Mucosa of descending colon (tissue), 3 donors: ENCODE measurements around the gene PCDHB11. TPM values are rescaled to one million over a fixed set of nuclear protein-coding genes. Genes with fewer than 3 reads are reported as not detected.
A peak's percentile ranks its signal among the peaks of the same experiment; 100 is the strongest.
"Not testable (repeated sequence)": the region's sequence is repeated elsewhere in the genome, so short reads cannot be mapped to it uniquely, and the experiment has no call there.

Source experiments
- ATAC-seq: fragments of 200-7000 bp; cut with Tn5 transposase; one replicate; pipeline ENCODE4 v1.9.1; 2020; ENCODE audit warnings: mild to moderate bottlenecking, moderate library complexity
- DNase-seq, 3 donors: peaks; one replicate each; pipeline ENCODE4 v3.0.0-alpha.2; 2020
- H3K36me3 ChIP-seq: fragments of 200-600 bp; one replicate; pipeline ENCODE4 v1.8.0; 2021; ENCODE audit warnings: low read depth, mild to moderate bottlenecking
- H3K4me1 ChIP-seq: fragments of 200-600 bp; one replicate; pipeline ENCODE4 v1.8.0; 2021; ENCODE audit warnings: low read depth, mild to moderate bottlenecking
- H3K4me3 ChIP-seq: fragments of 200-600 bp; one replicate; pipeline ENCODE4 v1.8.0; 2021; ENCODE audit warnings: mild to moderate bottlenecking
- H3K9me3 ChIP-seq: fragments of 200-600 bp; one replicate; pipeline ENCODE4 v1.8.0; 2021; ENCODE audit warnings: mild to moderate bottlenecking
- intact Hi-C, 2 donors: fragments of 100-400 bp; cut with DNase I in 1 of 2; cut with micrococcal nuclease in 1 of 2; formaldehyde crosslinking; loops; one replicate each; pipeline versions ENCODE4 v1.11.0 to v1.11.1; 2022; cut with DNase I, micrococcal nuclease
- total RNA-seq, 3 donors: library from RNA; stranded (reverse); fragmentation: NEBNext Ultra II Directional in 2 of 3; extraction: Animal tissue kit (Norgen Biotek cat#: 25700) in 2 of 3; gene quantifications; one replicate each; pipeline versions ENCODE4 v1.2.1 to v1.2.4, GENCODE V29; 2021 to 2023
- TF ChIP-seq, protein P1 (sequence below): fragments of 200-600 bp; IDR thresholded peaks from one replicate; pipeline ENCODE4 v1.8.0; 2022; ENCODE audit warnings: antibody characterized with exemption, mild to moderate bottlenecking
- donor health status: DM: no; HTN: no; CAD: no; lungs with moderate emphysema.
- donor health status: DM: no; HTN: no; CAD: no.
- donor health status: DM: no; HTN: yes; CAD: no.

PCDHB11 gene
- total RNA-seq, 3 donors from 2014 or later = 0.55 to 5.8 (median 1.3) TPM

DNA sequence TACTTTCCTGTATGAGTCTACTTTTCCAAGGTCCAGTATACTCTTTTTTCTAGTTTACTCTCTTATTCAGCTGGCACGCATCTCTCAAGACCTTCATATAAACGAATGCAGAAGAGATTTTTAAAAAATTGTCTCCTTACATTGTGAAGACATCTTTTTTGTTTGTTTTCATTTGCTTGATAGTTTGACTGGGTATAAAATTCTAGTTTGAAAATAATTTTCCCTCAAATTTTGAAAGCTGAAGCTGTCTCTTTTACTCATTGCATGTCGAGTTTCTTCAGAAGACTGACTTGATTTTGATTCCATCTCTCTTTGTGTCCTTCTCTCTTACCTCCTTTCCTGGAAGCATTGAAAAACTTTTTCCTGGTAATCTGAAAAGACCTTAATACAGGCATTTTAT, 3.1 kb upstream of the PCDHB11 start:
- ATAC-seq = no peak
- Histone ChIP-seq H3K9me3 (peaks cover 53% of the 10 kb centered on the region), H3K4me3 (no peak overlapping the region), H3K4me1 (no peaks in the 10 kb centered on the region), H3K36me3 (no peaks in the 10 kb centered on the region)
- no peak for DNase-seq
- intact Hi-C loops = no loop called here
- TF ChIP-seq, protein P1, sequence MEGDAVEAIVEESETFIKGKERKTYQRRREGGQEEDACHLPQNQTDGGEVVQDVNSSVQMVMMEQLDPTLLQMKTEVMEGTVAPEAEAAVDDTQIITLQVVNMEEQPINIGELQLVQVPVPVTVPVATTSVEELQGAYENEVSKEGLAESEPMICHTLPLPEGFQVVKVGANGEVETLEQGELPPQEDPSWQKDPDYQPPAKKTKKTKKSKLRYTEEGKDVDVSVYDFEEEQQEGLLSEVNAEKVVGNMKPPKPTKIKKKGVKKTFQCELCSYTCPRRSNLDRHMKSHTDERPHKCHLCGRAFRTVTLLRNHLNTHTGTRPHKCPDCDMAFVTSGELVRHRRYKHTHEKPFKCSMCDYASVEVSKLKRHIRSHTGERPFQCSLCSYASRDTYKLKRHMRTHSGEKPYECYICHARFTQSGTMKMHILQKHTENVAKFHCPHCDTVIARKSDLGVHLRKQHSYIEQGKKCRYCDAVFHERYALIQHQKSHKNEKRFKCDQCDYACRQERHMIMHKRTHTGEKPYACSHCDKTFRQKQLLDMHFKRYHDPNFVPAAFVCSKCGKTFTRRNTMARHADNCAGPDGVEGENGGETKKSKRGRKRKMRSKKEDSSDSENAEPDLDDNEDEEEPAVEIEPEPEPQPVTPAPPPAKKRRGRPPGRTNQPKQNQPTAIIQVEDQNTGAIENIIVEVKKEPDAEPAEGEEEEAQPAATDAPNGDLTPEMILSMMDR = no peak

DNA sequence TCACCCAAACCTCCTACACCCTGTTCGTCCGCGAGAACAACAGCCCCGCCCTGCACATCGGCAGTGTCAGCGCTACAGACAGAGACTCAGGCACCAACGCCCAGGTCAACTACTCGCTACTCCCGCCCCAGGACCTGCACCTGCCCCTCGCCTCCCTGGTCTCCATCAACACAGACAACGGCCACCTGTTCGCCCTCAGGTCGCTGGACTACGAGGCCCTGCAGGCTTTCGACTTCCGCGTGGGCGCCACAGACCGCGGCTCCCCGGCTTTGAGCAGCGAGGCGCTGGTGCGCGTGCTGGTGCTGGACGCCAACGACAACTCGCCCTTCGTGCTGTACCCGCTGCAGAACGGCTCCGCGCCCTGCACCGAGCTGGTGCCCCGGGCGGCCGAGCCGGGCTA, 1.7 kb downstream of the PCDHB11 start:
- DNase-seq, intact Hi-C loops, H3K36me3 ChIP-seq, ATAC-seq, H3K4me1 ChIP-seq, H3K4me3 ChIP-seq: not testable (repeated sequence)
- H3K9me3 ChIP-seq = peaks cover 55% of the 10 kb centered on the region

DNA sequence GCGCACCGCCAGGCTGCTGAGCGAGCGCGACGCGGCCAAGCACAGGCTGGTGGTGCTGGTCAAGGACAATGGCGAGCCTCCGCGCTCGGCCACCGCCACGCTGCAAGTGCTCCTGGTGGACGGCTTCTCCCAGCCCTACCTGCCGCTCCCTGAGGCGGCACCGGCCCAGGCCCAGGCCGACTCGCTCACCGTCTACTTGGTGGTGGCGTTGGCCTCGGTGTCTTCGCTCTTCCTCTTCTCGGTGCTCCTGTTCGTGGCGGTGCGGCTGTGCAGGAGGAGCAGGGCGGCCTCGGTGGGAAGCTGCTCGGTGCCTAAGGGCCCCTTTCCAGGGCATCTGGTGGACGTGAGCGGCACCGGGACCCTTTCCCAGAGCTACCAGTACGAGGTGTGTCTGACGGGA, 2.2 kb downstream of the PCDHB11 start:
- H3K36me3 ChIP-seq, intact Hi-C loops, DNase-seq, H3K4me1 ChIP-seq, H3K4me3 ChIP-seq, ATAC-seq: not testable (repeated sequence)
- peaks cover 50% of the 10 kb centered on the region for H3K9me3 ChIP-seq

DNA sequence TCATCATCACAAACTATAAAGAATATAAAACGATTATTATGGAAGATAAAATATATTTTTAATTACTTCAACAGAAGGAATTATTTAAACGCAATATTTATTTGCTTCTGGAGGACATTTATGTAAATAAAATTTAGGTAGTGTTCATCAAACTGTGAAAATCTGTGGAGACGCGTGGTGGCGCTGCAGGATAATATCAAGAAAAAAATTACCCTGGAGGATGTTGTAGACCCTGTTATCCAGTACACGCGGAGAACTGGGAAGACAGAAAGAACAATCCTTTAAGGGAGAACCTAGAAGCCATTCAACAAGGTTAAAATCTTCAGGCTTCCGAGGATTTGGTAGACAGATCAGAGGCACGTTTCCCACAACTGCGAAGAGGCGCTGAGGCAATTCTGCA, 9.1 kb downstream of the PCDHB11 start, which contains the start of gene PCDHB12:
PCDHB12 (plus strand) TSS at position 242 of the 400 bp plus-strand sequence. CDS start 189 bp downstream, outside the sequence.
- intact Hi-C loops = no loop called here
- Histone ChIP-seq H3K4me1 (no peaks in the 10 kb centered on the region), H3K9me3 (peaks cover 24% of the 10 kb centered on the region), H3K4me3 (no peak within 1 kb of the TSS), H3K36me3 (no peaks in the 10 kb centered on the region)
- TF ChIP-seq, protein P1 = no peak
- no peak for ATAC-seq
- DNase-seq = peak in 1 of 3 donors; percentile 4

DNA sequence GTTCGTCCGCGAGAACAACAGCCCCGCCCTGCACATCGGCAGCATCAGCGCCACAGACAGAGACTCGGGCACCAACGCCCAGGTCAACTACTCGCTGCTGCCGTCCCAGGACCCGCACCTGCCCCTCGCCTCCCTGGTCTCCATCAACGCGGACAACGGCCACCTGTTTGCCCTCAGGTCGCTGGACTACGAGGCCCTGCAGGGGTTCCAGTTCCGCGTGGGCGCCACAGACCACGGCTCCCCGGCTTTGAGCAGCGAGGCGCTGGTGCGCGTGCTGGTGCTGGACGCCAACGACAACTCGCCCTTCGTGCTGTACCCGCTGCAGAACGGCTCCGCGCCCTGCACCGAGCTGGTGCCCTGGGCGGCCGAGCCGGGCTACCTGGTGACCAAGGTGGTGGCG, 10.9 kb downstream of the PCDHB11 start:
- H3K9me3 ChIP-seq = peaks cover 25% of the 10 kb centered on the region
- ATAC-seq, intact Hi-C loops, H3K36me3 ChIP-seq, H3K4me1 ChIP-seq, DNase-seq, H3K4me3 ChIP-seq: not testable (repeated sequence)

DNA sequence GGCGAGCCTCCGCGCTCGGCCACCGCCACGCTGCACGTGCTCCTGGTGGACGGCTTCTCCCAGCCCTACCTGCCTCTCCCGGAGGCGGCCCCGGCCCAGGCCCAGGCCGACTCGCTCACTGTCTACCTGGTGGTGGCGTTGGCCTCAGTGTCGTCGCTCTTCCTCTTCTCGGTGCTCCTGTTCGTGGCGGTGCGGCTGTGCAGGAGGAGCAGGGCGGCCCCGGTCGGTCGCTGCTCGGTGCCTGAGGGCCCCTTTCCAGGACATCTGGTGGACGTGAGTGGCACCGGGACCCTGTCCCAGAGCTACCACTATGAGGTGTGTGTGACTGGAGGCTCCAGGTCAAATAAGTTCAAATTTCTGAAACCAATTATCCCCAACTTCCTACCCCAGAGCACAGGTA, 11.4 kb downstream of the PCDHB11 start:
- DNase-seq, H3K36me3 ChIP-seq, H3K4me1 ChIP-seq, ATAC-seq, intact Hi-C loops, H3K4me3 ChIP-seq: not testable (repeated sequence)
- H3K9me3 ChIP-seq = peaks cover 28% of the 10 kb centered on the region

DNA sequence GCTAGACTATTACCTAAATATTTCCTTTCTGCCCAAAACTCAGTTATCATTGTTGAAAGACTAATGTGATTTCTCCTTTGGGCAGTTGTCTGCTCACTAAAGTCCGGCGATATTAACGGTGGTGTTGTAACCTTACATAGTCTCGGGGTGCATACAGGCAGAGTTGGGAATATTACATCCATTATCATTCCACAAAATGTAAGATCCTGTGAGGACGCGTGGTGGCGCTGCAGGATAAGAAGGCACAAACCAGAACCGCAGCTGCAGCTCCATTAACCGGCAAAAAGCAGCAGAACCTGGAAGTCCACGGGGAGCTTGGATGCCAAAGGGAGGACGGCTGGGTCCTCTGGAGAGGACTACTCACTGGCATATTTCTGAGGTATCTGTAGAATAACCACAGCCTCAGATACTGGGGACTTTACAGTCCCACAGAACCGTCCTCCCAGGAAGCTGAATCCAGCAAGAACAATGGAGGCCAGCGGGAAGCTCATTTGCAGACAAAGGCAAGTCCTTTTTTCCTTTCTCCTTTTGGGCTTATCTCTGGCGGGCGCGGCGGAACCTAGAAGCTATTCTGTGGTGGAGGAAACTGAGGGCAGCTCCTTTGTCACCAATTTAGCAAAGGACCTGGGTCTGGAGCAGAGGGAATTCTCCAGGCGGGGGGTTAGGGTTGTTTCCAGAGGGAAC, 14.4 kb downstream of the PCDHB11 start, which contains the start of gene PCDHB13:
PCDHB13 (plus strand) TSS at position 264 of the 684 bp plus-strand sequence; CDS start at position 469, 205 bp downstream.
- ATAC-seq (peak; percentile 67), DNase-seq (peak in 2 of 3 donors; percentile 46 to 64)
- H3K36me3 ChIP-seq, H3K4me3 ChIP-seq, H3K4me1 ChIP-seq, intact Hi-C loops: not testable (repeated sequence)
- H3K9me3 ChIP-seq = peaks cover 52% of the 10 kb centered on the region

DNA sequence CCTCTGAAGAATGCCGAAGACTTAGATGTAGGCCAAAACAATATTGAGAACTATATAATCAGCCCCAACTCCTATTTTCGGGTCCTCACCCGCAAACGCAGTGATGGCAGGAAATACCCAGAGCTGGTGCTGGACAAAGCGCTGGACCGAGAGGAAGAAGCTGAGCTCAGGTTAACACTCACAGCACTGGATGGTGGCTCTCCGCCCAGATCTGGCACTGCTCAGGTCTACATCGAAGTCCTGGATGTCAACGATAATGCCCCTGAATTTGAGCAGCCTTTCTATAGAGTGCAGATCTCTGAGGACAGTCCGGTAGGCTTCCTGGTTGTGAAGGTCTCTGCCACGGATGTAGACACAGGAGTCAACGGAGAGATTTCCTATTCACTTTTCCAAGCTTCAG, 15.2 kb downstream of the PCDHB11 start:
- H3K4me3 ChIP-seq, DNase-seq, H3K4me1 ChIP-seq, H3K36me3 ChIP-seq, ATAC-seq, intact Hi-C loops: not testable (repeated sequence)
- H3K9me3 ChIP-seq = peaks cover 53% of the 10 kb centered on the region

DNA sequence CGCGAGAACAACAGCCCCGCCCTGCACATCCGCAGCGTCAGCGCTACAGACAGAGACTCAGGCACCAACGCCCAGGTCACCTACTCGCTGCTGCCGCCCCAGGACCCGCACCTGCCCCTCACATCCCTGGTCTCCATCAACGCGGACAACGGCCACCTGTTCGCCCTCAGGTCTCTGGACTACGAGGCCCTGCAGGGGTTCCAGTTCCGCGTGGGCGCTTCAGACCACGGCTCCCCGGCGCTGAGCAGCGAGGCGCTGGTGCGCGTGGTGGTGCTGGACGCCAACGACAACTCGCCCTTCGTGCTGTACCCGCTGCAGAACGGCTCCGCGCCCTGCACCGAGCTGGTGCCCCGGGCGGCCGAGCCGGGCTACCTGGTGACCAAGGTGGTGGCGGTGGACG, 16.1 kb downstream of the PCDHB11 start:
- H3K36me3 ChIP-seq, H3K4me3 ChIP-seq, ATAC-seq, H3K4me1 ChIP-seq, intact Hi-C loops, DNase-seq: not testable (repeated sequence)
- peaks cover 56% of the 10 kb centered on the region for H3K9me3 ChIP-seq

DNA sequence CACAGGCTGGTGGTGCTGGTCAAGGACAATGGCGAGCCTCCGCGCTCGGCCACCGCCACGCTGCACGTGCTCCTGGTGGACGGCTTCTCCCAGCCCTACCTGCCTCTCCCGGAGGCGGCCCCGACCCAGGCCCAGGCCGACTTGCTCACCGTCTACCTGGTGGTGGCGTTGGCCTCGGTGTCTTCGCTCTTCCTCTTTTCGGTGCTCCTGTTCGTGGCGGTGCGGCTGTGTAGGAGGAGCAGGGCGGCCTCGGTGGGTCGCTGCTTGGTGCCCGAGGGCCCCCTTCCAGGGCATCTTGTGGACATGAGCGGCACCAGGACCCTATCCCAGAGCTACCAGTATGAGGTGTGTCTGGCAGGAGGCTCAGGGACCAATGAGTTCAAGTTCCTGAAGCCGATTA, 16.6 kb downstream of the PCDHB11 start:
- H3K36me3 ChIP-seq, H3K4me1 ChIP-seq, H3K4me3 ChIP-seq, intact Hi-C loops, ATAC-seq, DNase-seq: not testable (repeated sequence)
- H3K9me3 ChIP-seq = peaks cover 58% of the 10 kb centered on the region
